Neural cell (in vitro differentiated cells): ENCODE results near the gene TRIM56. TPM values are rescaled to one million over a fixed set of nuclear protein-coding genes. Genes with fewer than 3 reads are reported as not detected.

Experiments used
- H2AFZ ChIP-seq: fragments of 200-600, 300-800 bp; sonication (generic), shearing (Covaris generic); 2 replicates; pipeline ENCODE4 v1.6.0; 2014; ENCODE audit warnings: low read depth, mild to moderate bottlenecking, antibody characterized with exemption, low read length, moderate library complexity
- H3F3A ChIP-seq: fragments of 200-600 bp; shearing (Covaris generic); 2 replicates; pipeline ENCODE4 v1.6.1; 2016; ENCODE audit warnings: mild to moderate bottlenecking, moderate library complexity, mixed read lengths, antibody characterized with exemption, low read length; ENCODE audit not compliant: insufficient read depth, poor library complexity, severe bottlenecking
- H3K27ac ChIP-seq: fragments of 200-600, 300-800 bp; sonication (generic), shearing (Covaris generic); 2 replicates; pipeline ENCODE4 v1.5.1; 2014; ENCODE audit warnings: mild to moderate bottlenecking, low read length, moderate library complexity
- H3K27me3 ChIP-seq: fragments of 300-800, 200-600 bp; sonication (generic), shearing (Covaris generic); 2 replicates; pipeline ENCODE4 v1.6.0; 2014; ENCODE audit warnings: mild to moderate bottlenecking, low read depth, low read length, moderate library complexity; ENCODE audit not compliant: insufficient read depth
- H3K36me3 ChIP-seq: fragments of 300-800, 200-600 bp; sonication (generic), shearing (Covaris generic); 2 replicates; pipeline ENCODE4 v1.5.1; 2014; ENCODE audit warnings: mild to moderate bottlenecking, antibody characterized with exemption, low read length, moderate library complexity; ENCODE audit not compliant: insufficient read depth
- H3K4me2 ChIP-seq: fragments of 300-800, 200-600 bp; sonication (generic), shearing (Covaris generic); 2 replicates; pipeline ENCODE4 v1.6.0; 2014; ENCODE audit warnings: mild to moderate bottlenecking, low read length
- H3K4me3 ChIP-seq: fragments of 300-800, 200-600 bp; sonication (generic), shearing (Covaris generic); 2 replicates; pipeline ENCODE4 v1.5.1; 2014; ENCODE audit warnings: mild to moderate bottlenecking, low read length, moderate library complexity
- H3K79me2 ChIP-seq: fragments of 200-600 bp; shearing (Covaris generic); replicated peaks from 2 replicates; pipeline ENCODE4 v1.6.0; 2014; ENCODE audit warnings: mild to moderate bottlenecking, low read length, moderate library complexity; ENCODE audit not compliant: insufficient read depth
- H3K9ac ChIP-seq: fragments of 300-800, 200-600 bp; sonication (generic), shearing (Covaris generic); 2 replicates; pipeline ENCODE4 v1.6.1; 2016; ENCODE audit warnings: mild to moderate bottlenecking, low read length, mixed read lengths
- H3K9me2 ChIP-seq: fragments of 200-600 bp; shearing (Covaris generic); 2 replicates; pipeline ENCODE4 v1.6.1; 2016; ENCODE audit warnings: mild to moderate bottlenecking, low read length, mixed read lengths; ENCODE audit not compliant: insufficient read depth
- H3K9me3 ChIP-seq: fragments of 200-600, 300-800 bp; sonication (generic), shearing (Covaris generic); 2 replicates; pipeline ENCODE4 v1.6.1; 2016; ENCODE audit warnings: mild to moderate bottlenecking, mixed run types, low read length, moderate library complexity, mixed read lengths
- H4K20me1 ChIP-seq: fragments of 200-600 bp; shearing (Covaris generic); 2 replicates; pipeline ENCODE4 v1.6.1; 2016; ENCODE audit warnings: mild to moderate bottlenecking, mixed run types; ENCODE audit not compliant: insufficient read depth
- CTCF ChIP-seq: fragments of 450-650 bp; IDR thresholded peaks from 2 replicates; pipeline ENCODE4 v1.5.1; 2014; ENCODE audit warnings: antibody characterized with exemption, mild to moderate bottlenecking, moderate library complexity; ENCODE audit not compliant: poor library complexity, severe bottlenecking
- EP300 ChIP-seq: fragments of 450-650 bp; conservative IDR thresholded peaks from 2 replicates; pipeline ENCODE4 v1.6.1; 2014; ENCODE audit warnings: antibody characterized with exemption, mild to moderate bottlenecking, moderate library complexity; ENCODE audit not compliant: poor library complexity, severe bottlenecking
- EZH2 ChIP-seq: fragments of 200-600, 300-800 bp; shearing (Covaris generic), sonication (generic); IDR thresholded peaks from 2 replicates; pipeline ENCODE4 v1.6.1; 2014; ENCODE audit warnings: antibody characterized with exemption, low read length, borderline replicate concordance, mild to moderate bottlenecking; ENCODE audit not compliant: insufficient read depth, poor library complexity, severe bottlenecking
- MXI1 ChIP-seq: fragments of 450-650 bp; conservative IDR thresholded peaks from 2 replicates; pipeline ENCODE4 v1.6.1; 2014; ENCODE audit warnings: antibody characterized with exemption, mild to moderate bottlenecking; ENCODE audit not compliant: poor library complexity, severe bottlenecking
- POLR2AphosphoS5 ChIP-seq: IDR thresholded peaks from 2 replicates; pipeline ENCODE4 v1.6.1; 2012
- RAD21 ChIP-seq: fragments of 450-650 bp; conservative IDR thresholded peaks from 2 replicates; pipeline ENCODE4 v1.6.1; 2014; ENCODE audit warnings: antibody characterized with exemption, mild to moderate bottlenecking, moderate library complexity
- REST ChIP-seq: IDR thresholded peaks from 2 replicates; pipeline ENCODE4 v1.6.1; 2012; ENCODE audit warnings: borderline replicate concordance
- SMC3 ChIP-seq: fragments of 450-650 bp; conservative IDR thresholded peaks from 2 replicates; pipeline ENCODE4 v1.6.1; 2014; ENCODE audit warnings: antibody characterized with exemption, mild to moderate bottlenecking, moderate library complexity; ENCODE audit not compliant: poor library complexity
- TAF1 ChIP-seq: IDR thresholded peaks from 2 replicates; pipeline ENCODE4 v1.6.1; 2012; ENCODE audit warnings: low read depth
- polyA plus RNA-seq: library from polyadenylated mRNA; depleted of rRNA; stranded (reverse); fragments of >200 nt; gene quantifications from 2 replicates; pipeline ENCODE4 v1.2.3, GENCODE V29; 2014

TRIM56 gene
- polyA plus RNA-seq, 1 donor from 2014 or later: 0.01 TPM

GRCh38 chr7:101116898-101117297, 31.6 kb downstream of the TRIM56 start:
- Histone ChIP-seq H3K4me2 (no peak overlapping the region), H3K27me3 (no peaks in the 10 kb centered on the region)

GRCh38 chr7:101118856-101119255, 33.6 kb downstream of the TRIM56 start:
- Histone ChIP-seq H2AFZ (no peak overlapping the region), H3F3A (no peaks in the 10 kb centered on the region), H3K27me3 (no peaks in the 10 kb centered on the region), H3K36me3 (no peaks in the 10 kb centered on the region), H3K4me3 (no peak overlapping the region), H3K79me2 (no peaks in the 10 kb centered on the region), H3K9me2 (no peaks in the 10 kb centered on the region), H3K27ac (no peak overlapping the region), H3K9me3 (no peaks in the 10 kb centered on the region), H4K20me1 (no peaks in the 10 kb centered on the region), H3K4me2 (no peak overlapping the region), H3K9ac (no peak overlapping the region)
- TF ChIP-seq TAF1 (no peak), MXI1 (no peak), CTCF (no peak), REST (no peak), EP300 (no peak), RAD21 (no peak)

More at GRCh38 chr7:101116898-101117297, 31.6 kb downstream of the TRIM56 start:
- Histone ChIP-seq H3F3A (no peaks in the 10 kb centered on the region), H3K79me2 (no peaks in the 10 kb centered on the region), H2AFZ (no peak overlapping the region), H3K9me2 (no peaks in the 10 kb centered on the region), H3K4me3 (no peak overlapping the region), H4K20me1 (no peaks in the 10 kb centered on the region), H3K36me3 (no peaks in the 10 kb centered on the region), H3K27ac (no peak overlapping the region), H3K9ac (no peak overlapping the region), H3K9me3 (no peaks in the 10 kb centered on the region)
- TF ChIP-seq SMC3: no peak

- Histone ChIP-seq H3K4me2 (no peak overlapping the region), H3K9ac (no peak overlapping the region)
Observed at GRCh38 chr7:101119876-101120275, 34.6 kb downstream of the TRIM56 start.

More at GRCh38 chr7:101119876-101120275, 34.6 kb downstream of the TRIM56 start:
- Histone ChIP-seq H3K27me3 (no peaks in the 10 kb centered on the region), H3K36me3 (no peaks in the 10 kb centered on the region), H2AFZ (no peak overlapping the region), H3K9me2 (no peaks in the 10 kb centered on the region), H4K20me1 (no peaks in the 10 kb centered on the region), H3K9me3 (no peaks in the 10 kb centered on the region), H3K4me3 (no peak overlapping the region), H3F3A (no peaks in the 10 kb centered on the region), H3K27ac (no peak overlapping the region), H3K79me2 (no peaks in the 10 kb centered on the region)
- TF ChIP-seq EZH2: no peak
- no peak for TF ChIP-seq EP300
- TF ChIP-seq REST: no peak
- no peak for TF ChIP-seq RAD21
- no peak for TF ChIP-seq CTCF
- no peak for TF ChIP-seq POLR2AphosphoS5
- TF ChIP-seq MXI1: no peak
- no peak for TF ChIP-seq TAF1
- TF ChIP-seq SMC3: no peak
